ENCODE results near the gene SELENOW.

DNA sequence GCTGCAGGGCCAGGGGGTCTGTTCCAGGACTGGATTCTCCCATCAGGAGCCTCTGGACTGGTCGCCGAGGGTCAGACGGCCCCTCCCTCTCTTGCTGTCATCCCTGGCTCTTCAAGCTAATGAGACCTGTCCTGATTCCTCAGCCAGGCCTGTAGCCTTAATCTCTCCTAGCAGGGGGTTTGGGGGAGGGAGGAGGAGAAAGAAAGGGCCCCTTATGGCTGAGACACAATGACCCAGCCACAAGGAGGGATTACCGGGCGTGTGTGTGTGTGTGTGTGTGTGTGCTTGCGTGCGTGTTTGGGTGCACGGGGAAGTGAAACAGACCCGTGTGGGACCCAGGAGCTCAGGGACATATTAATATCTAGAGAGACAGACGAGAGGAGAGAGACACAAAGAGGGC lies 41.4 kb downstream of the SELENOW start:
- TF ChIP-seq, protein P1, sequence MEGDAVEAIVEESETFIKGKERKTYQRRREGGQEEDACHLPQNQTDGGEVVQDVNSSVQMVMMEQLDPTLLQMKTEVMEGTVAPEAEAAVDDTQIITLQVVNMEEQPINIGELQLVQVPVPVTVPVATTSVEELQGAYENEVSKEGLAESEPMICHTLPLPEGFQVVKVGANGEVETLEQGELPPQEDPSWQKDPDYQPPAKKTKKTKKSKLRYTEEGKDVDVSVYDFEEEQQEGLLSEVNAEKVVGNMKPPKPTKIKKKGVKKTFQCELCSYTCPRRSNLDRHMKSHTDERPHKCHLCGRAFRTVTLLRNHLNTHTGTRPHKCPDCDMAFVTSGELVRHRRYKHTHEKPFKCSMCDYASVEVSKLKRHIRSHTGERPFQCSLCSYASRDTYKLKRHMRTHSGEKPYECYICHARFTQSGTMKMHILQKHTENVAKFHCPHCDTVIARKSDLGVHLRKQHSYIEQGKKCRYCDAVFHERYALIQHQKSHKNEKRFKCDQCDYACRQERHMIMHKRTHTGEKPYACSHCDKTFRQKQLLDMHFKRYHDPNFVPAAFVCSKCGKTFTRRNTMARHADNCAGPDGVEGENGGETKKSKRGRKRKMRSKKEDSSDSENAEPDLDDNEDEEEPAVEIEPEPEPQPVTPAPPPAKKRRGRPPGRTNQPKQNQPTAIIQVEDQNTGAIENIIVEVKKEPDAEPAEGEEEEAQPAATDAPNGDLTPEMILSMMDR (IDR thresholded peaks at IDR 0.05): no peak
- TF ChIP-seq POLR2A (IDR thresholded peaks at IDR 0.05): no peak
